IMR-90 (cell line): ENCODE data around the gene ITCH. TPM values are rescaled to one million over a fixed set of nuclear protein-coding genes. Genes with fewer than 3 reads are reported as not detected.

Experiments used
- ATAC-seq: fragments of 200-7000 bp; cut with Tn5 transposase; 2 replicates; pipeline ENCODE4 v1.9.1; 2020; ENCODE audit warnings: low read depth, mild to moderate bottlenecking, moderate library complexity
- BruUV-seq: library from RNA; stranded (reverse); fragments of 400-500 nt; replicated peaks from 2 replicates; lab custom pipeline; 2021; lab: Mats Ljungman, UMichigan
- CTCF ChIA-PET: fragments of 300-600 bp; formaldehyde crosslinking; extraction: SDS; loops from one replicate; lab custom pipeline; 2021; ENCODE audit warnings: antibody characterized with exemption; lab: Yijun Ruan, JAX
- POLR2A ChIA-PET: fragments of 300-600 bp; sonication (Branson Sonifier 250); formaldehyde crosslinking; loops from one replicate; lab custom pipeline; 2022; ENCODE audit warnings: antibody characterized with exemption; ENCODE audit not compliant: unreplicated experiment; lab: Charles Lee
- DNase-seq: peaks from one replicate; pipeline ENCODE4 v3.0.0; 2013
- H2AFZ ChIP-seq: replicated peaks from 2 replicates; pipeline ENCODE3; 2013; ENCODE audit warnings: low read length, mild to moderate bottlenecking; ENCODE audit not compliant: poor library complexity
- H2AK5ac ChIP-seq: 2 replicates; pipeline ENCODE4 v1.6.1; 2013; ENCODE audit warnings: low read depth, low read length, inconsistent platforms
- H2AK9ac ChIP-seq: replicated peaks from 2 replicates; pipeline ENCODE3; 2013; ENCODE audit warnings: mild to moderate bottlenecking, low read depth, low read length, moderate library complexity; ENCODE audit not compliant: poor library complexity
- H2BK120ac ChIP-seq: 2 replicates; pipeline ENCODE4 v1.6.1; 2013; ENCODE audit warnings: low read depth, low read length, inconsistent platforms
- H2BK15ac ChIP-seq: 3 replicates; pipeline ENCODE4 v1.6.1; 2013; ENCODE audit warnings: low read depth, low read length, inconsistent platforms
- H2BK20ac ChIP-seq: 2 replicates; pipeline ENCODE4 v1.6.1; 2013; ENCODE audit warnings: low read depth, mild to moderate bottlenecking, inconsistent platforms, low read length, moderate library complexity
- H2BK5ac ChIP-seq: 2 replicates; pipeline ENCODE4 v1.6.1; 2013; ENCODE audit warnings: mild to moderate bottlenecking, low read depth, low read length, inconsistent platforms; ENCODE audit not compliant: poor library complexity, severe bottlenecking
- H3K14ac ChIP-seq: replicated peaks from 2 replicates; pipeline ENCODE4 v1.6.1; 2013; ENCODE audit warnings: low read depth, low read length, inconsistent platforms
- H3K18ac ChIP-seq: 2 replicates; pipeline ENCODE4 v1.6.1; 2013; ENCODE audit warnings: low read depth, low read length, control low read depth
- H3K23ac ChIP-seq: 2 replicates; pipeline ENCODE4 v1.6.1; 2013; ENCODE audit warnings: low read depth, low read length, inconsistent platforms
- H3K27ac ChIP-seq: 2 replicates; pipeline ENCODE4 v1.5.1; 2013; ENCODE audit warnings: mild to moderate bottlenecking, control low read depth, low read length; ENCODE audit not compliant: insufficient read depth
- H3K27me3 ChIP-seq: 2 replicates; pipeline ENCODE4 v1.6.1; 2013; ENCODE audit warnings: low read length; ENCODE audit not compliant: control insufficient read depth, insufficient read depth
- H3K36me3 ChIP-seq: 2 replicates; pipeline ENCODE4 v1.6.1; 2013; ENCODE audit warnings: low read length, mixed read lengths; ENCODE audit not compliant: control insufficient read depth, insufficient read depth
- H3K4ac ChIP-seq: 2 replicates; pipeline ENCODE4 v1.6.1; 2013; ENCODE audit warnings: low read depth, low read length, inconsistent platforms
- H3K4me1 ChIP-seq: 2 replicates; pipeline ENCODE4 v1.6.1; 2013; ENCODE audit warnings: low read length, mixed read lengths; ENCODE audit not compliant: control insufficient read depth, insufficient read depth
- H3K4me2 ChIP-seq: 2 replicates; pipeline ENCODE4 v1.6.1; 2013; ENCODE audit warnings: low read depth, mild to moderate bottlenecking, control low read depth, low read length, moderate library complexity
- H3K4me3 ChIP-seq: 2 replicates; pipeline ENCODE4 v1.5.1; 2013; ENCODE audit warnings: low read depth, mild to moderate bottlenecking, control low read depth, low read length, moderate library complexity; ENCODE audit not compliant: insufficient read depth
- H3K56ac ChIP-seq: 2 replicates; pipeline ENCODE4 v1.6.1; 2013; ENCODE audit warnings: low read length, inconsistent platforms; ENCODE audit not compliant: insufficient read depth; ENCODE audit errors: extremely low read depth
- H3K79me1 ChIP-seq, 2 experiments: 2 replicates each; pipeline ENCODE4 v1.6.1; 2013; ENCODE audit warnings: low read length in 2 of 2, inconsistent platforms in 1 of 2, low read depth in 1 of 2
- H3K9ac ChIP-seq: 2 replicates; pipeline ENCODE4 v1.6.1; 2013; ENCODE audit warnings: low read depth, low read length, control low read depth
- H3K9me1 ChIP-seq: 2 replicates; pipeline ENCODE4 v1.6.1; 2013; ENCODE audit warnings: low read length, inconsistent platforms; ENCODE audit not compliant: insufficient read depth
- H3K9me3 ChIP-seq: 2 replicates; pipeline ENCODE4 v1.6.1; 2013; ENCODE audit warnings: low read length; ENCODE audit not compliant: control insufficient read depth, insufficient read depth
- H4K20me1 ChIP-seq: 2 replicates; pipeline ENCODE4 v1.6.1; 2013; ENCODE audit warnings: low read length, inconsistent platforms; ENCODE audit not compliant: insufficient read depth
- H4K5ac ChIP-seq: 2 replicates; pipeline ENCODE4 v1.6.1; 2013; ENCODE audit warnings: mild to moderate bottlenecking, low read depth, low read length, control low read depth
- H4K8ac ChIP-seq, 2 experiments: 2 replicates each; pipeline ENCODE4 v1.6.1; 2013; ENCODE audit warnings: low read depth in 2 of 2, low read length in 2 of 2, control low read depth in 1 of 2, inconsistent platforms in 1 of 2
- H4K91ac ChIP-seq: 2 replicates; pipeline ENCODE4 v1.6.1; 2013; ENCODE audit warnings: low read depth, low read length, inconsistent platforms; ENCODE audit not compliant: insufficient read depth
- BHLHE40 ChIP-seq: fragments of 150-350 bp; IDR thresholded peaks from 2 replicates; pipeline ENCODE4 v1.6.1; 2016; ENCODE audit warnings: mild to moderate bottlenecking, low read depth, low read length
- CEBPB ChIP-seq: IDR thresholded peaks from 2 replicates; pipeline ENCODE4 v1.6.1; 2012; ENCODE audit warnings: low read depth, low read length, improper control_type of control experiment
- FOS ChIP-seq: fragments of 150-350 bp; IDR thresholded peaks from 2 replicates; pipeline ENCODE4 v1.6.1; 2016; ENCODE audit warnings: low read depth, low read length
- MAFK ChIP-seq: IDR thresholded peaks from 2 replicates; pipeline ENCODE4 v1.6.1; 2012; ENCODE audit warnings: low read depth, low read length, improper control_type of control experiment
- MAZ ChIP-seq: IDR thresholded peaks from 2 replicates; pipeline ENCODE4 v1.6.1; 2012; ENCODE audit warnings: low read depth, mild to moderate bottlenecking, low read length, improper control_type of control experiment, moderate library complexity, borderline replicate concordance
- NFE2L2 ChIP-seq: fragments of 150-350 bp; IDR thresholded peaks from 2 replicates; pipeline ENCODE4 v1.6.1; 2016; ENCODE audit warnings: low read depth, mild to moderate bottlenecking, low read length
- RAD21 ChIP-seq: IDR thresholded peaks from 2 replicates; pipeline ENCODE4 v1.6.1; 2012; ENCODE audit warnings: low read length, improper control_type of control experiment
- RFX5 ChIP-seq: IDR thresholded peaks from 2 replicates; pipeline ENCODE4 v1.8.0; 2012; ENCODE audit warnings: low read depth, mild to moderate bottlenecking, low read length, moderate library complexity
- WGBS, 2 experiments: methylation state at CpG; one replicate each; pipeline versions ENCODE4 v1.1.5 to v1.1.7; 2013; ENCODE audit warnings: missing lambda C conversion rate in 2 of 2; ENCODE audit not compliant: insufficient read length in 1 of 2; ENCODE audit errors: extremely low coverage in 2 of 2; 5-methylcytosine and 5-hydroxymethylcytosine counted together
- dilution Hi-C: fragments of 300-500 bp; cut with HindIII; formaldehyde crosslinking; loops from one replicate; pipeline ENCODE4 v1.14.3; 2018; ENCODE audit warnings: low sequenced_read_pairs; ENCODE audit not compliant: unreplicated experiment
- in situ Hi-C: fragments of 300-500 bp; cut with MboI; formaldehyde crosslinking; loops from 3 replicates; pipeline ENCODE4 v1.14.3; 2019; ENCODE audit warnings: low sequenced_read_pairs, inconsistent platforms, mixed read lengths
- intact Hi-C: fragments of 100-400 bp; cut with micrococcal nuclease; formaldehyde crosslinking; loops from 2 replicates; pipeline ENCODE4 v1.10.0; 2022
- polyA plus RNA-seq, 3 experiments: library from polyadenylated mRNA; depleted of rRNA; stranded (reverse); fragments of >200 nt; gene quantifications; 2 replicates each; pipeline ENCODE4 v1.2.3, GENCODE V29; 2012; ENCODE audit warnings: low replicate concordance in 1 of 3
- total RNA-seq: library from RNA; depleted of rRNA; stranded (reverse); fragments of >200 nt; gene quantifications from 2 replicates; pipeline ENCODE4 v1.2.3, GENCODE V29; 2012
- TF ChIP-seq, protein P1 (sequence below): fragments of 150-350 bp; IDR thresholded peaks from 2 replicates; pipeline ENCODE4 v1.6.1; 2016; ENCODE audit warnings: low read depth, mild to moderate bottlenecking, low read length, moderate library complexity, borderline replicate concordance

Gene ITCH
- total and polyA plus RNA-seq, 2 of the 4 experiments (the other 2 are of a cell fraction) = 12.7 to 94.6 TPM

DNA sequence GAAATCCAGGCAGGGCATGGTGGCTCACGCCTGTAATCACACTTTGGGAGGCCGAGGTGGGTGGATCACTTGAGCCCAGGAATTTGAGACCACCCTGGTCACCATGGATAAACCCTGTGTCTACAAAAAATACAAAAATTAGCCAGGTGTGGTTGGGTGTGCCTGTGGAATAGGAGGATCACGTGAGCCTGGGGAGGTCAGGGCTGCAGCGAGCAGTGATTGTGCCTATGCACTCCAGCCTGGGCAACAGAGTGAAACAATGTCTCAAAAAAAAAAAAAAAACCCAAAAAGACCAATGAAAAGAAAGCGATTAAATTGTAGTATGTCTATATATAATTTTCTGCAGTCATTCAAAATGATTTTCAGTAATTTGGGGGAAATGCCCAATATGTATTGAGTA is 70.3 kb downstream of the ITCH start:
- Histone ChIP-seq H3K9me1 (peaks cover 10% of the 10 kb centered on the region), H2BK20ac (no peak overlapping the region), H4K8ac (no peak overlapping the region), H2AK5ac (no peak overlapping the region), H4K91ac (no peak overlapping the region), H3K4ac (no peak overlapping the region), H3K18ac (no peak overlapping the region), H3K14ac (no peak overlapping the region), H3K4me3 (no peak overlapping the region), H2AK9ac (no peak overlapping the region), H2BK120ac (no peak overlapping the region), H3K79me1 (peaks cover 46 to 76% of the 10 kb centered on the region in 2 experiments), H3K4me2 (no peak overlapping the region), H2BK15ac (no peak overlapping the region), H3K23ac (no peak overlapping the region), H3K4me1 (peaks cover 3% of the 10 kb centered on the region; the same call in 1 of the 2 replicates), H3K56ac (no peak overlapping the region), H2AFZ (no peak overlapping the region), H2BK5ac (no peak overlapping the region), H3K27me3 (no peaks in the 10 kb centered on the region), H3K36me3 (peaks cover 20% of the 10 kb centered on the region), H3K9me3 (no peaks in the 10 kb centered on the region), H3K9ac (no peak overlapping the region), H3K27ac (no peak overlapping the region), H4K20me1 (peaks cover 17% of the 10 kb centered on the region; the same call in 1 of the 2 replicates), H4K5ac (no peak overlapping the region)
- dilution Hi-C loops = no loop called here
- POLR2A ChIA-PET = no interaction called here
- TF ChIP-seq CEBPB = no peak
- no peak for TF ChIP-seq MAFK
- TF ChIP-seq MAZ = no peak
- TF ChIP-seq NFE2L2 = no peak
- TF ChIP-seq, protein P1, sequence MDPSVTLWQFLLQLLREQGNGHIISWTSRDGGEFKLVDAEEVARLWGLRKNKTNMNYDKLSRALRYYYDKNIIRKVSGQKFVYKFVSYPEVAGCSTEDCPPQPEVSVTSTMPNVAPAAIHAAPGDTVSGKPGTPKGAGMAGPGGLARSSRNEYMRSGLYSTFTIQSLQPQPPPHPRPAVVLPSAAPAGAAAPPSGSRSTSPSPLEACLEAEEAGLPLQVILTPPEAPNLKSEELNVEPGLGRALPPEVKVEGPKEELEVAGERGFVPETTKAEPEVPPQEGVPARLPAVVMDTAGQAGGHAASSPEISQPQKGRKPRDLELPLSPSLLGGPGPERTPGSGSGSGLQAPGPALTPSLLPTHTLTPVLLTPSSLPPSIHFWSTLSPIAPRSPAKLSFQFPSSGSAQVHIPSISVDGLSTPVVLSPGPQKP = no peak
- TF ChIP-seq FOS = no peak
- TF ChIP-seq RFX5 = no peak
- no peak for TF ChIP-seq RAD21
- TF ChIP-seq BHLHE40 = no peak
- BruUV-seq = no TSS peak
- CTCF ChIA-PET = no interaction called here
- 94% methylated on average over 2 of the region's 5 CpGs; no CpG with 5 or more reads in 1 of the 2 experiments for WGBS, 2 experiments
- ATAC-seq (no peak), DNase-seq (no peak)
- in situ Hi-C loops = no loop called here
- intact Hi-C loops = no loop called here
